ENCODE data around the gene RUNX2. TPM values are rescaled to one million over a fixed set of nuclear protein-coding genes. Genes with fewer than 3 reads are reported as not detected.

RUNX2 gene
- total RNA-seq, 6 experiments from 2014 or later = 7.4 to 12.7 (median 10.8) TPM

DNA sequence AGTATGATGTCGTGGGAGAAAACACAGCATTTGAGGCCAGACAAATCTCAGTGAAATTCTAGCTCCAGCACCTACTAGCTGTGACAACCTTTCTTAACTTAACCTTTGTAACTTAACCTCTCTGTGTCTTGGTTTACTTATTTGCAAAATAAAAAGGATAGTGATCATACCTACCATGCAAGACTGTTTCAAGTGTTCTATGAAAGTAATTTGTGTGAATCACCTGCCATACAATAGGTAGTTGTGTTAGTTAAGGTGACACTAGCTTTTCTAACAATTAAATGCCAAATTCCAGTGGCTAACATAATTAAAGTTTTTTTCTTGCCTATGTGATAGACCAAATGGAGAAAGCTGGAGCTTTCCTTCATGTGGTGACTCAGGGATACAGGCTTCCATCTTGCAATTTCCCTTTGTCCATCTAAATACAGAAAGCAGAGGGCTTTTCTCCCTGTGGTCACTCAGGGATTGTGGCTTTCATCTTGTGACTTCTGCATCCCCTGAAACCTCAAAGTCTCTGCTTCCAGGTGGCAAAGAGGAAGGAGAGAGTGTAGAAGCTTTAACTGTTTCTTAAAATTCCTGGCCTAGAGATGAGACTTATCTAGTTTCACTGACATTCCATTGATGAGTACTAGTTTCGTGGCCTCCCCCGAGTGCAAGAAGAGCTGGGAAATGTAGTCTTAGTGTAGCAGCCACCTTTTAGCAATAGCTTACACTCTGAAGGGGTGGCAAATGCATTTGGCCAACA lies 376.1 kb downstream of the RUNX2 start:
- Mint-ChIP-seq H3K9me3 (no peaks in the 10 kb centered on the region), H3K4me3 (no peak overlapping the region), H3K27ac (no peak overlapping the region), H3K36me3 (ENCODE audit: low read depth) (no peaks in the 10 kb centered on the region), H3K4me1 (ENCODE audit: low read depth) (peaks cover 51% of the 10 kb centered on the region), H3K27me3 (ENCODE audit: insufficient read depth) (no peaks in the 10 kb centered on the region)
- TF ChIP-seq, protein P1, sequence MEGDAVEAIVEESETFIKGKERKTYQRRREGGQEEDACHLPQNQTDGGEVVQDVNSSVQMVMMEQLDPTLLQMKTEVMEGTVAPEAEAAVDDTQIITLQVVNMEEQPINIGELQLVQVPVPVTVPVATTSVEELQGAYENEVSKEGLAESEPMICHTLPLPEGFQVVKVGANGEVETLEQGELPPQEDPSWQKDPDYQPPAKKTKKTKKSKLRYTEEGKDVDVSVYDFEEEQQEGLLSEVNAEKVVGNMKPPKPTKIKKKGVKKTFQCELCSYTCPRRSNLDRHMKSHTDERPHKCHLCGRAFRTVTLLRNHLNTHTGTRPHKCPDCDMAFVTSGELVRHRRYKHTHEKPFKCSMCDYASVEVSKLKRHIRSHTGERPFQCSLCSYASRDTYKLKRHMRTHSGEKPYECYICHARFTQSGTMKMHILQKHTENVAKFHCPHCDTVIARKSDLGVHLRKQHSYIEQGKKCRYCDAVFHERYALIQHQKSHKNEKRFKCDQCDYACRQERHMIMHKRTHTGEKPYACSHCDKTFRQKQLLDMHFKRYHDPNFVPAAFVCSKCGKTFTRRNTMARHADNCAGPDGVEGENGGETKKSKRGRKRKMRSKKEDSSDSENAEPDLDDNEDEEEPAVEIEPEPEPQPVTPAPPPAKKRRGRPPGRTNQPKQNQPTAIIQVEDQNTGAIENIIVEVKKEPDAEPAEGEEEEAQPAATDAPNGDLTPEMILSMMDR (IDR thresholded peaks at IDR 0.05) = no peak
- DNase-seq = no peak

DNA sequence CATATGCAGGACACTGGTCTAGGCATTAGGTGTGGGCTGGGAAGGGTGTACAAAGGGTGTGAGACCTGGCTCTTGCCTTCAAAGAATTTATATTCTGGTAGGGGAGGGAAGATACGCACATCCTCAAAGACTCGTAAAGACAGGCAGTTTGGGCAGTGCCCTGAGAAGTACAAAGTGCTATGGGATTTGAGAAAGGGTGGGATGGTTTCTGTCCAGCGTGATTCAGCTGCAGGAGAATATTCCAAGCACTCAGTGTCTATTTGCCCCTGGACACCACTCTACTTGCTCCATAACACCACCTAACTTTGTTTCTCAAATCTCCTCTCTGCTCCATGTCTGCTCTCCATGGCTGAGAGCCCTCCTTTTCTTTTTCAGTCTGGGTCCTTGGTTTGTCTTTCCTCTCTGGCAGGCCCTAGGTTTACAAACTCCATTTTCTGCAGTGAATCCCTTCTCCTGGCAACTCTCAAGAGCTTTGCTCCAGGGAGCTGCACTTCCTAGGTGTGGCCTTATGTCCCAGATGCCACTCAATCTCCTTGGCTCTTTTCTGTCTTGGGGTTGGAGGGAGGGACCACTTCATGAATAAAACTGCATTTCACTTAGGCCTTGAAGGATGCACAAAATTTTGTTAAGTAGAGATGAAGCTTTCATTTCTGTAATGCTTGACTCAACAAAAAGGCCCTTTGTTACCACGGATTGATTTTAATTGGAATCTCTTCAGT lies 377.2 kb downstream of the RUNX2 start:
- TF ChIP-seq, protein P1 (IDR thresholded peaks at IDR 0.05) = no peak
- Mint-ChIP-seq H3K9me3 (no peaks in the 10 kb centered on the region), H3K4me3 (no peak overlapping the region), H3K27me3 (ENCODE audit: insufficient read depth) (no peaks in the 10 kb centered on the region), H3K36me3 (ENCODE audit: low read depth) (no peaks in the 10 kb centered on the region), H3K27ac (no peak overlapping the region), H3K4me1 (ENCODE audit: low read depth) (peaks cover 45% of the 10 kb centered on the region)
- DNase-seq = no peak

DNA sequence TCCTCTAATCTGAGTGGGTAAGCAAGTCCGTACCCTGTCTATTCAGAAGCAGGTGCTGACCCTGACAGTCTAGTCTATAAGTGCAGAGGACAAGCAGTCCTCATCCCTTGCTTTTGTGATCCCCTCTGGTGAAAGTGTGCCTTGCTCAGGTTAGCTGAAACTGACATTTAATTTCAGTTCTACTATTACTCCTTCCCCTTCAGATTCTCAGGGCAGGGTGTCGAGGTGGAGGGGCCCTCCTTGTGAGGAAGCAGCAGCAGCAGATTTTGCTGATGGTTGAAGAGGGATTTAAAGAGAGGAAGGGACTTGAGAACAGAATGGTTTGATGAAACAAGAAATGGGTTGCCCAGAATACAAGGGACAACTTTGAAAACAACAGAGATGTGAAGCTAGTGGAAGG lies 378.2 kb downstream of the RUNX2 start:
- H3K27me3 Mint-ChIP-seq (ENCODE audit: insufficient read depth) = no peaks in the 10 kb centered on the region
- DNase-seq = no peak
- H3K36me3 Mint-ChIP-seq (ENCODE audit: low read depth) = no peaks in the 10 kb centered on the region
- H3K4me3 Mint-ChIP-seq = no peak overlapping the region
- H3K4me1 Mint-ChIP-seq (ENCODE audit: low read depth) = peaks cover 54% of the 10 kb centered on the region
- H3K27ac Mint-ChIP-seq = no peak overlapping the region
- TF ChIP-seq, protein P1 (IDR thresholded peaks at IDR 0.05) = no peak
- no peaks in the 10 kb centered on the region for H3K9me3 Mint-ChIP-seq

DNA sequence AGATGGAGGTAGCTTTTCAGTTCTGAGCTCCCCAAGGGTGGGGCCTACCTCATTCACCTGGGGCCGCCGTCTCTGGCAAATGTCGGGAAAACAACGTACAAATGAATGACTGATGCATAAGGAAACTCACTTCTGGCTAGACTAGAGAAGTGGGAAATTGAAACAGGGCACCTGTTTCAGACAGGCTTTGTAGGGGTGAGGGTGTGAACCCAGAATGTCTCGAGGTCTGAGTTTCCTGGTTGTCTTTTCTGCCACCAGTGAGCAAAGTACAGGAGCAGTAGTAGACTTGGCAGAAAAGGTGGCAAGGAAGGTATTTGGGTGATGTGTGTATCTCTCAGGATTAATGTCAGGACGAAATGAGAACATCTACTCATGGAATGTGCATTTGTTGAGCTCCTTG lies 379.0 kb downstream of the RUNX2 start:
- peaks cover 45% of the 10 kb centered on the region for H3K4me1 Mint-ChIP-seq (ENCODE audit: low read depth)
- TF ChIP-seq, protein P1 (IDR thresholded peaks at IDR 0.05) = no peak

DNA sequence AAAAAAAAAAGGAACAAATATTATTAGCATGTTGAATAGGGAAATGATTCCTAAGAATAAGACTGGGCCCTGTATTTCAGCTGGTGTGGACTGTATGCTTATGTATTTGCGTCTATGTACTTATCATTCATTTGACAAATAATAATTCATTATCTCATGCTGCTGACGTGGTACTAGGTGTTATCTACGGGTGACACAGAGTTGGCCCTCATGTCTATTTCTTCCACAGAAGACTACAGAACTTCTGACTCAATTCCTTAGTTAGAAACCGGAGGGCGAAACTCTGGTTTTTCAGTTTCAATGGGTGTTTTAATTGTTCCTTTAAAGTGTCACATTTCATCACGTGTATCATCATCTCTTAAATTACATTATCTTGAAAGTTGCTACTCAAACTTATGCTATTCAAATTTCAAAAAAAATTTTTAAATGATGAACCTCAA lies 381.7 kb downstream of the RUNX2 start:
- TF ChIP-seq, protein P1 (IDR thresholded peaks at IDR 0.05) = no peak
- Mint-ChIP-seq H3K27me3 (ENCODE audit: insufficient read depth) (no peaks in the 10 kb centered on the region), H3K4me3 (no peak overlapping the region), H3K9me3 (no peaks in the 10 kb centered on the region), H3K27ac (no peak overlapping the region), H3K4me1 (ENCODE audit: low read depth) (peaks cover 37% of the 10 kb centered on the region), H3K36me3 (ENCODE audit: low read depth) (no peaks in the 10 kb centered on the region)
- DNase-seq = no peak

More for the DNA sequence above, 379.0 kb downstream of the RUNX2 start:
- Mint-ChIP-seq H3K4me3 (no peak overlapping the region), H3K27ac (no peak overlapping the region), H3K9me3 (no peaks in the 10 kb centered on the region), H3K36me3 (ENCODE audit: low read depth) (no peaks in the 10 kb centered on the region), H3K27me3 (ENCODE audit: insufficient read depth) (no peaks in the 10 kb centered on the region)
- DNase-seq = no peak

Measured in HFFc6 (cell line).